Right hindlimb (tissue), 1 donor: ENCODE results near the gene IFIT1B.

Experiments used
- DNase-seq: peaks from one replicate; pipeline ENCODE4 v3.0.0-alpha.2; 2018

The IFIT1B gene

GRCh38 chr10:89348975-89349374, 28.9 kb upstream of the IFIT1B start:
- DNase-seq: no peak

GRCh38 chr10:89350631-89351315, 27.1 kb upstream of the IFIT1B start:
- DNase-seq: peak; percentile 44

- DNase-seq: no peak
Measured at GRCh38 chr10:89351412-89351779, 26.5 kb upstream of the IFIT1B start.

- peak; percentile 57 for DNase-seq
Measured at GRCh38 chr10:89351780-89352597, 25.9 kb upstream of the IFIT1B start.

- no peak for DNase-seq
Measured at GRCh38 chr10:89352802-89353201, 25.1 kb upstream of the IFIT1B start.

- DNase-seq: peak; percentile 34
Measured at GRCh38 chr10:89355394-89355931, 22.4 kb upstream of the IFIT1B start.

- no peak for DNase-seq
Measured at GRCh38 chr10:89357096-89357495, 20.8 kb upstream of the IFIT1B start.

- DNase-seq: no peak
Measured at GRCh38 chr10:89357975-89358374, 19.9 kb upstream of the IFIT1B start.

GRCh38 chr10:89360157-89360556, 17.7 kb upstream of the IFIT1B start:
- DNase-seq: no peak

- no peak for DNase-seq
Measured at GRCh38 chr10:89362929-89363328, 14.9 kb upstream of the IFIT1B start.

- no peak for DNase-seq
Measured at GRCh38 chr10:89363729-89364442, 14.0 kb upstream of the IFIT1B start.

GRCh38 chr10:89364531-89364930, 13.3 kb upstream of the IFIT1B start:
- no peak for DNase-seq

GRCh38 chr10:89367529-89367928, 10.3 kb upstream of the IFIT1B start:
- DNase-seq: no peak

GRCh38 chr10:89368129-89368528, 9.7 kb upstream of the IFIT1B start:
- DNase-seq: no peak

- peak; percentile 52 for DNase-seq
Measured at GRCh38 chr10:89369156-89370105, 8.4 kb upstream of the IFIT1B start.

- DNase-seq: no peak
Measured at GRCh38 chr10:89371079-89371478, 6.8 kb upstream of the IFIT1B start.

GRCh38 chr10:89371987-89372386, 5.9 kb upstream of the IFIT1B start:
- DNase-seq: no peak

GRCh38 chr10:89373916-89374711, 3.7 kb upstream of the IFIT1B start:
- DNase-seq: peak; percentile 81

- no peak for DNase-seq
Measured at GRCh38 chr10:89374713-89375141, 3.1 kb upstream of the IFIT1B start.

GRCh38 chr10:89379103-89379502, 1.2 kb downstream of the IFIT1B start:
- no peak for DNase-seq

GRCh38 chr10:89382757-89383156, 4.9 kb downstream of the IFIT1B start:
- no peak for DNase-seq
